H9 (cell line): Measurements from ENCODE around the gene MYO1E. TPM values are rescaled to one million over a fixed set of nuclear protein-coding genes. Genes with fewer than 3 reads are reported as not detected.

Source experiments
- DNase-seq: peaks from one replicate; pipeline ENCODE4 v3.0.0-alpha.2; 2017
- H2AFZ ChIP-seq: one replicate; pipeline ENCODE4 v1.6.1; 2013; ENCODE audit warnings: mild to moderate bottlenecking, low read length, control low read depth, moderate library complexity
- H2AK5ac ChIP-seq: 2 replicates; pipeline ENCODE4 v1.6.1; 2013; ENCODE audit warnings: low read length, control low read depth, mixed read lengths; ENCODE audit not compliant: insufficient read length
- H2BK120ac ChIP-seq: one replicate; pipeline ENCODE4 v1.6.1; 2013; ENCODE audit warnings: low read depth, mild to moderate bottlenecking, low read length, control low read depth, inconsistent platforms; ENCODE audit not compliant: poor library complexity, severe bottlenecking
- H2BK12ac ChIP-seq: 2 replicates; pipeline ENCODE4 v1.6.1; 2013; ENCODE audit warnings: low read length, control low read depth, mixed read lengths, low read depth; ENCODE audit not compliant: insufficient read length
- H2BK15ac ChIP-seq: 2 replicates; pipeline ENCODE4 v1.6.1; 2013; ENCODE audit warnings: low read depth, low read length, control low read depth
- H2BK20ac ChIP-seq: one replicate; pipeline ENCODE4 v1.6.1; 2013; ENCODE audit warnings: low read depth, mild to moderate bottlenecking, low read length, control low read depth, inconsistent platforms; ENCODE audit not compliant: poor library complexity, severe bottlenecking
- H2BK5ac ChIP-seq: 2 replicates; pipeline ENCODE4 v1.6.1; 2013; ENCODE audit warnings: low read length, control low read depth, mixed read lengths; ENCODE audit not compliant: insufficient read length
- H3K14ac ChIP-seq: 2 replicates; pipeline ENCODE4 v1.6.1; 2013; ENCODE audit warnings: low read length, control low read depth; ENCODE audit not compliant: insufficient read depth
- H3K18ac ChIP-seq: 2 replicates; pipeline ENCODE4 v1.6.1; 2013; ENCODE audit warnings: low read depth, mild to moderate bottlenecking, mixed read lengths, low read length, control low read depth; ENCODE audit not compliant: insufficient read length
- H3K23ac ChIP-seq: 2 replicates; pipeline ENCODE4 v1.6.1; 2013; ENCODE audit warnings: low read length, control low read depth, mixed read lengths, low read depth; ENCODE audit not compliant: insufficient read length
- H3K23me2 ChIP-seq: 2 replicates; pipeline ENCODE4 v1.6.1; 2013; ENCODE audit warnings: low read depth, mild to moderate bottlenecking, mixed read lengths, low read length, control low read depth; ENCODE audit not compliant: insufficient read length, poor library complexity, severe bottlenecking
- H3K27ac ChIP-seq: 2 replicates; pipeline ENCODE4 v1.5.1; 2013; ENCODE audit warnings: low read length, control low read depth, mixed read lengths, low read depth; ENCODE audit not compliant: insufficient read length
- H3K27me3 ChIP-seq: 2 replicates; pipeline ENCODE4 v1.6.1; 2013; ENCODE audit warnings: low read length, control low read depth, inconsistent platforms; ENCODE audit not compliant: insufficient read depth
- H3K4ac ChIP-seq: 2 replicates; pipeline ENCODE4 v1.6.1; 2013; ENCODE audit warnings: low read depth, mild to moderate bottlenecking, control low read depth, inconsistent platforms, low read length, moderate library complexity
- H3K4me1 ChIP-seq: 2 replicates; pipeline ENCODE4 v1.6.1; 2013; ENCODE audit warnings: low read length, control low read depth, inconsistent platforms; ENCODE audit not compliant: insufficient read depth
- H3K4me2 ChIP-seq: 2 replicates; pipeline ENCODE4 v1.6.1; 2013; ENCODE audit warnings: low read length, control low read depth, mixed read lengths; ENCODE audit not compliant: insufficient read length, insufficient read depth
- H3K56ac ChIP-seq: 2 replicates; pipeline ENCODE4 v1.6.1; 2013; ENCODE audit warnings: low read depth, mild to moderate bottlenecking, mixed read lengths, low read length, control low read depth; ENCODE audit not compliant: insufficient read length
- H3K79me1 ChIP-seq: 2 replicates; pipeline ENCODE4 v1.6.1; 2013; ENCODE audit warnings: low read depth, mild to moderate bottlenecking, moderate library complexity, low read length, control low read depth, inconsistent platforms; ENCODE audit not compliant: insufficient read depth, poor library complexity, severe bottlenecking
- H3K79me2 ChIP-seq: 2 replicates; pipeline ENCODE4 v1.6.1; 2013; ENCODE audit warnings: low read length, control low read depth, inconsistent platforms; ENCODE audit not compliant: insufficient read depth
- H3K9ac ChIP-seq: 2 replicates; pipeline ENCODE4 v1.6.1; 2013; ENCODE audit warnings: low read length, control low read depth, mixed read lengths; ENCODE audit not compliant: insufficient read length; ENCODE audit errors: extremely low read depth
- H3K9me3 ChIP-seq: one replicate; pipeline ENCODE4 v1.6.1; 2013; ENCODE audit warnings: low read depth, low read length, inconsistent platforms; ENCODE audit not compliant: control insufficient read depth
- H3T11ph ChIP-seq: one replicate; pipeline ENCODE4 v1.6.1; 2013; ENCODE audit warnings: mild to moderate bottlenecking, low read length, control low read depth, inconsistent platforms
- H4K20me1 ChIP-seq: one replicate; pipeline ENCODE4 v1.6.1; 2013; ENCODE audit not compliant: control insufficient read depth, insufficient read length, insufficient read depth
- H4K5ac ChIP-seq: 2 replicates; pipeline ENCODE4 v1.6.1; 2013; ENCODE audit warnings: low read depth, mild to moderate bottlenecking, mixed read lengths, low read length, control low read depth; ENCODE audit not compliant: insufficient read length
- H4K8ac ChIP-seq: replicated peaks from 2 replicates; pipeline ENCODE4 v1.6.1; 2013; ENCODE audit warnings: low read length, control low read depth, mixed read lengths, low read depth; ENCODE audit not compliant: insufficient read length
- H4K91ac ChIP-seq: 2 replicates; pipeline ENCODE4 v1.6.1; 2013; ENCODE audit warnings: low read depth, mild to moderate bottlenecking, moderate library complexity, mixed read lengths, low read length, control low read depth; ENCODE audit not compliant: insufficient read length
- H3K27ac Mint-ChIP-seq, 3 experiments: 2 replicates in 2 of 3; 3 replicates in 1 of 3; pipeline ENCODE4 v1.8.0; 2020 to 2021; ENCODE audit warnings: mixed read lengths in 3 of 3, mild to moderate bottlenecking in 1 of 3, moderate library complexity in 1 of 3
- H3K27me3 Mint-ChIP-seq: 2 replicates; pipeline ENCODE4 v1.8.0; 2021; ENCODE audit warnings: low read depth, mild to moderate bottlenecking, moderate library complexity, mixed read lengths
- H3K36me3 Mint-ChIP-seq, 3 experiments: 2 replicates in 2 of 3; 3 replicates in 1 of 3; pipeline ENCODE4 v1.8.0; 2020 to 2021; ENCODE audit warnings: low read depth in 3 of 3, mixed read lengths in 3 of 3; ENCODE audit not compliant: insufficient read depth in 1 of 3
- H3K4me1 Mint-ChIP-seq, 2 experiments: 2 replicates each; pipeline ENCODE4 v1.8.0; 2020; ENCODE audit warnings: mixed read lengths in 2 of 2
- H3K4me3 Mint-ChIP-seq, 2 experiments: 2 replicates in 1 of 2; 3 replicates in 1 of 2; pipeline ENCODE4 v1.8.0; 2020 to 2021; ENCODE audit warnings: mild to moderate bottlenecking in 2 of 2, mixed read lengths in 2 of 2, moderate library complexity in 1 of 2
- H3K9me3 Mint-ChIP-seq, 2 experiments: 2 replicates in 1 of 2; 3 replicates in 1 of 2; pipeline ENCODE4 v1.8.0; 2020; ENCODE audit warnings: mild to moderate bottlenecking in 2 of 2, mixed read lengths in 2 of 2, moderate library complexity in 1 of 2
- WGBS: extraction: QIAGEN DNeasy Blood & Tissue Kit; methylation state at CpG from one replicate; pipeline ENCODE4 v1.1.7; 2013; ENCODE audit warnings: missing lambda C conversion rate, low lambda C conversion rate, mixed read lengths; ENCODE audit not compliant: insufficient read length; ENCODE audit errors: extremely low coverage; 5-methylcytosine and 5-hydroxymethylcytosine counted together
- total RNA-seq: library from RNA; stranded (reverse); gene quantifications from 2 replicates; pipeline ENCODE4 v1.2.1, GENCODE V29; 2021
- TF ChIP-seq, protein P1 (sequence below): fragments of 200-600 bp; sonication (generic); conservative IDR thresholded peaks from 3 replicates; pipeline ENCODE4 v1.8.0; 2021; ENCODE audit warnings: antibody characterized with exemption, mild to moderate bottlenecking

MYO1E gene
- total RNA-seq, 1 experiment from 2014 or later = 235 TPM

DNA sequence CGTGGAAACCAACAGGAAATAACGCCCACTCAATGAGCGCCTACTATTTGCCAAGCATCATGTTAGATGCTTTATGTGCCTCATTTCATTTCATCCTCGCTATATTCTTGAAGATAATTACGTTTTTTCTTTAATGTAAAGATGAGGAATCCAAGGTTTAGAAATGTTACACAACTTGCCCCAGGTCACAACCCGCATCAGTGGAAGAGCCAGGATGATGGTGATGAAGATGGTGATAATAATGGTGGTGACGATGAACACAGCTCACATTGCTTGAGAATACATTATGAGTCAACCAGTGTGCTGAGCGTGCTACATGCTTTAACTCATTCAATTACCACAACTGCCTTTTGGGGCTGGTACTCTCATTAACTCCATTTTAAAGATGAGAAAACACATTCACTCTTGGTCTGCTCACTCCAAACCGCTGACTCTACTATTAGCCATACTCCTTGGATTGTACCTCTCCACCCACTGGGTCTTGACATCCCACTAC, 21.5 kb upstream of the MYO1E start:
- Histone ChIP-seq H2AK5ac (no peak overlapping the region), H3K18ac (no peak overlapping the region), H3K79me1 (no peaks in the 10 kb centered on the region), H3K23ac (no peak overlapping the region), H3K56ac (no peak overlapping the region), H2BK12ac (no peak overlapping the region), H3K4ac (no peak overlapping the region), H4K5ac (no peak overlapping the region), H3K27ac (no peak overlapping the region), H4K20me1 (no peaks in the 10 kb centered on the region), H3K79me2 (no peaks in the 10 kb centered on the region), H2AFZ (no peak overlapping the region), H2BK20ac (no peak overlapping the region), H2BK120ac (no peak overlapping the region), H3K4me2 (no peak overlapping the region), H3K14ac (no peak overlapping the region), H4K91ac (no peak overlapping the region), H3K23me2 (no peaks in the 10 kb centered on the region), H3K27me3 (no peaks in the 10 kb centered on the region), H3K9ac (no peak overlapping the region), H3K9me3 (no peaks in the 10 kb centered on the region), H3T11ph (no peak overlapping the region), H4K8ac (no peak overlapping the region), H2BK5ac (no peak overlapping the region), H2BK15ac (no peak overlapping the region), H3K4me1 (no peaks in the 10 kb centered on the region)
- H3K36me3 Mint-ChIP-seq = no peaks in the 10 kb centered on the region
- WGBS = no CpG with 5 or more reads among the region's 9 CpGs
- no peak overlapping the region for H3K27ac Mint-ChIP-seq
- H3K4me3 Mint-ChIP-seq = no peak overlapping the region
- peaks cover 6% of the 10 kb centered on the region for H3K27me3 Mint-ChIP-seq
- H3K4me1 Mint-ChIP-seq = peaks cover 9 to 13% of the 10 kb centered on the region in 2 experiments; a peak in 3 of 4 replicates
- DNase-seq = no peak
- TF ChIP-seq, protein P1, sequence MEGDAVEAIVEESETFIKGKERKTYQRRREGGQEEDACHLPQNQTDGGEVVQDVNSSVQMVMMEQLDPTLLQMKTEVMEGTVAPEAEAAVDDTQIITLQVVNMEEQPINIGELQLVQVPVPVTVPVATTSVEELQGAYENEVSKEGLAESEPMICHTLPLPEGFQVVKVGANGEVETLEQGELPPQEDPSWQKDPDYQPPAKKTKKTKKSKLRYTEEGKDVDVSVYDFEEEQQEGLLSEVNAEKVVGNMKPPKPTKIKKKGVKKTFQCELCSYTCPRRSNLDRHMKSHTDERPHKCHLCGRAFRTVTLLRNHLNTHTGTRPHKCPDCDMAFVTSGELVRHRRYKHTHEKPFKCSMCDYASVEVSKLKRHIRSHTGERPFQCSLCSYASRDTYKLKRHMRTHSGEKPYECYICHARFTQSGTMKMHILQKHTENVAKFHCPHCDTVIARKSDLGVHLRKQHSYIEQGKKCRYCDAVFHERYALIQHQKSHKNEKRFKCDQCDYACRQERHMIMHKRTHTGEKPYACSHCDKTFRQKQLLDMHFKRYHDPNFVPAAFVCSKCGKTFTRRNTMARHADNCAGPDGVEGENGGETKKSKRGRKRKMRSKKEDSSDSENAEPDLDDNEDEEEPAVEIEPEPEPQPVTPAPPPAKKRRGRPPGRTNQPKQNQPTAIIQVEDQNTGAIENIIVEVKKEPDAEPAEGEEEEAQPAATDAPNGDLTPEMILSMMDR = no peak
- no peaks in the 10 kb centered on the region for H3K9me3 Mint-ChIP-seq
